Measurements from ENCODE around the gene INTS15.

DNA sequence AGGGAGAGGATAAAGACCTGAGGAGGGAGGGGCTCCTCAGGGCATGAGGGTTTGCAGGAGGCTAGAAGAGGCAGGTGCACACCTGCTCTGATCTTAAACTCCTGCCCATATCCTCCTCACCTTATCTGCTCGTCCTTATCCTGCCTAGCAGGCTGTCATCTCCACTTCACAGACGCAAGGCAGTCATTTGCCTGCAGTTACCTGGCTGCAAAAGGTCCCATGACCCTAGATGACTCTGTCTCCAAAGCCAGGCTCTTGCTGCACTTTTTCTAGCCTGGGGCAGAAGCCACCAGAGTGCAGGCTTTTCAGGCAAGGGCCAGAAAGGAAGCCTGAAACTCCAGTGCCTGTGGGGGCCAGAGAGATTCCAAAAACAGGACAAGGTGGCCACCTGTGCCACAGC lies 23.9 kb downstream of the INTS15 start:
- TF ChIP-seq, protein P1, sequence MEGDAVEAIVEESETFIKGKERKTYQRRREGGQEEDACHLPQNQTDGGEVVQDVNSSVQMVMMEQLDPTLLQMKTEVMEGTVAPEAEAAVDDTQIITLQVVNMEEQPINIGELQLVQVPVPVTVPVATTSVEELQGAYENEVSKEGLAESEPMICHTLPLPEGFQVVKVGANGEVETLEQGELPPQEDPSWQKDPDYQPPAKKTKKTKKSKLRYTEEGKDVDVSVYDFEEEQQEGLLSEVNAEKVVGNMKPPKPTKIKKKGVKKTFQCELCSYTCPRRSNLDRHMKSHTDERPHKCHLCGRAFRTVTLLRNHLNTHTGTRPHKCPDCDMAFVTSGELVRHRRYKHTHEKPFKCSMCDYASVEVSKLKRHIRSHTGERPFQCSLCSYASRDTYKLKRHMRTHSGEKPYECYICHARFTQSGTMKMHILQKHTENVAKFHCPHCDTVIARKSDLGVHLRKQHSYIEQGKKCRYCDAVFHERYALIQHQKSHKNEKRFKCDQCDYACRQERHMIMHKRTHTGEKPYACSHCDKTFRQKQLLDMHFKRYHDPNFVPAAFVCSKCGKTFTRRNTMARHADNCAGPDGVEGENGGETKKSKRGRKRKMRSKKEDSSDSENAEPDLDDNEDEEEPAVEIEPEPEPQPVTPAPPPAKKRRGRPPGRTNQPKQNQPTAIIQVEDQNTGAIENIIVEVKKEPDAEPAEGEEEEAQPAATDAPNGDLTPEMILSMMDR (IDR thresholded peaks at IDR 0.05), result no peak
- TF ChIP-seq POLR2AphosphoS5 (IDR thresholded peaks at IDR 0.05), result no peak
- no peak for TF ChIP-seq POLR2A (IDR thresholded peaks at IDR 0.05)
